ENCODE measurements around the gene GPATCH1. TPM values are rescaled to one million over a fixed set of nuclear protein-coding genes. Genes with fewer than 3 reads are reported as not detected.

Gene GPATCH1
- total and polyA plus RNA-seq, 2 of the 13 experiments (the other 11 are each of a cell fraction or from before 2014, with no cell fraction given) = 6.8 to 6.9 TPM

DNA sequence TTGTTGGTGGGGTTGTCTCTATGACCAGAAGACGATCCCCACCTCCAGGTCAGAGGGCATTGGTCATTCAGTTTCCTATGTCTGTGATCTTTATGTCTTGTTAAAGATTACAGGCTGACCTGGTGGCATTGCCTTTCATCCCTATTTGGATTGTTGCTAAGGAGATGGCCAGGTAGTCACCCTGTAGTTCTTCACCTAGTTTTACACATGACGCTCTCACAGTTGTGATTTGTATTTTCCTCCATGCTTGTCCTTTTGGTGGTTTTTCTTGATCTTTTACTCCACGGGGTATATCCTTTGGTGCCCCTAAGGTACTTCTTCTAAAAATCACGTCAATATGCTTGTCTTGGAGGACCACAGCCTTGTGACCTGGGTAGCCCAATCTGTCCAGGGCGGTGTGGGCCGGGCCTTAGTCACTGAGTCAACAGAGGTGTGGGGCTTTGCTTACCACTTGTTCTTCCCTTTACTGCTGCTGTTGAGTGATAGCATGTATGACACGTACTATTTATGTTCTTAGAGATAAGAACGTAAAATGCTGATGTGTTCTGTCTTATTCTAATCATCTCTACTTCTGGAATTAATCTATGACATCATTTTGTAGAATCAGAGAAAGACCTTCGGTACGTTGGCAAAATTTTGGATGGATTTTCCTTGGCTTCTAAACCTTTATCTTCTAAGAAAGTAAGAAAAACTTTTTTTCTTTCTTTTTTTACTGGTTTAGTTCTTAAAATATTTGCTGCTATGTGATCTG, 20.1 kb downstream of the GPATCH1 start (continued):
- no peak for TF ChIP-seq ZNF619 (CRISPR knock-in tag; IDR thresholded peaks at IDR 0.05)
- TF ChIP-seq ZFP1 (CRISPR knock-in tag; IDR thresholded peaks at IDR 0.05) = 0 out of 2 replicates have a peak, but pooled peaks have one; percentile 10
- TF ChIP-seq BORCS8-MEF2B (CRISPR knock-in tag; IDR thresholded peaks at IDR 0.05) = no peak
- no peak for TF ChIP-seq MIER2 (CRISPR knock-in tag; IDR thresholded peaks at IDR 0.05)
- TF ChIP-seq, protein P1, sequence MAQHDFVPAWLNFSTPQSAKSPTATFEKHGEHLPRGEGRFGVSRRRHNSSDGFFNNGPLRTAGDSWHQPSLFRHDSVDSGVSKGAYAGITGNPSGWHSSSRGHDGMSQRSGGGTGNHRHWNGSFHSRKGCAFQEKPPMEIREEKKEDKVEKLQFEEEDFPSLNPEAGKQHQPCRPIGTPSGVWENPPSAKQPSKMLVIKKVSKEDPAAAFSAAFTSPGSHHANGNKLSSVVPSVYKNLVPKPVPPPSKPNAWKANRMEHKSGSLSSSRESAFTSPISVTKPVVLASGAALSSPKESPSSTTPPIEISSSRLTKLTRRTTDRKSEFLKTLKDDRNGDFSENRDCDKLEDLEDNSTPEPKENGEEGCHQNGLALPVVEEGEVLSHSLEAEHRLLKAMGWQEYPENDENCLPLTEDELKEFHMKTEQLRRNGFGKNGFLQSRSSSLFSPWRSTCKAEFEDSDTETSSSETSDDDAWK (CRISPR knock-in tag; IDR thresholded peaks at IDR 0.05) = no peak
- TF ChIP-seq ARID3A (IDR thresholded peaks at IDR 0.05; ENCODE audit: low read depth, low read length) = 0 out of 2 replicates have a peak, but pooled peaks have one; percentile 1
- no peak for TF ChIP-seq SPEN (CRISPR knock-in tag; IDR thresholded peaks at IDR 0.05; ENCODE audit: low read depth)
- TF ChIP-seq ZFX (CRISPR knock-in tag; IDR thresholded peaks at IDR 0.05; ENCODE audit: low read depth) = peak; percentile 14; the same call in 1 of the 2 replicates
- TF ChIP-seq RNF2 (conservative IDR thresholded peaks at IDR 0.05; ENCODE audit: low read depth) = no peak
- TF ChIP-seq ZFP36L1 (CRISPR knock-in tag; IDR thresholded peaks at IDR 0.05) = no peak
- TF ChIP-seq NONO (IDR thresholded peaks at IDR 0.05) = no peak
- TF ChIP-seq NONO (CRISPR knock-in tag; conservative IDR thresholded peaks at IDR 0.05) = no peak
- TF ChIP-seq HDAC6 (IDR thresholded peaks at IDR 0.05; ENCODE audit: low read depth, low read length) = no peak
- TF ChIP-seq, protein P2, sequence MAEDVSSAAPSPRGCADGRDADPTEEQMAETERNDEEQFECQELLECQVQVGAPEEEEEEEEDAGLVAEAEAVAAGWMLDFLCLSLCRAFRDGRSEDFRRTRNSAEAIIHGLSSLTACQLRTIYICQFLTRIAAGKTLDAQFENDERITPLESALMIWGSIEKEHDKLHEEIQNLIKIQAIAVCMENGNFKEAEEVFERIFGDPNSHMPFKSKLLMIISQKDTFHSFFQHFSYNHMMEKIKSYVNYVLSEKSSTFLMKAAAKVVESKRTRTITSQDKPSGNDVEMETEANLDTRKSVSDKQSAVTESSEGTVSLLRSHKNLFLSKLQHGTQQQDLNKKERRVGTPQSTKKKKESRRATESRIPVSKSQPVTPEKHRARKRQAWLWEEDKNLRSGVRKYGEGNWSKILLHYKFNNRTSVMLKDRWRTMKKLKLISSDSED (CRISPR knock-in tag; IDR thresholded peaks at IDR 0.05) = no peak
- peak; percentile 44; the same call in 1 of the 2 replicates for TF ChIP-seq SALL1 (CRISPR knock-in tag; IDR thresholded peaks at IDR 0.05)
- TF ChIP-seq PBX2 (CRISPR knock-in tag; IDR thresholded peaks at IDR 0.05) = no peak
- TF ChIP-seq NKX3-1 (CRISPR knock-in tag; IDR thresholded peaks at IDR 0.05) = 0 out of 2 replicates have a peak, but pooled peaks have one; percentile 42
- TF ChIP-seq ZFP90 (CRISPR knock-in tag; IDR thresholded peaks at IDR 0.05; ENCODE audit: borderline replicate concordance) = no peak
- peak; percentile 68; the same call in 1 of the 2 replicates for TF ChIP-seq RFXAP (CRISPR knock-in tag; IDR thresholded peaks at IDR 0.05; ENCODE audit: borderline replicate concordance)
- TF ChIP-seq KDM5B (CRISPR knock-in tag; IDR thresholded peaks at IDR 0.05; ENCODE audit: borderline replicate concordance) = no peak
- TF ChIP-seq ZFYVE20 (CRISPR knock-in tag; IDR thresholded peaks at IDR 0.05; ENCODE audit: borderline replicate concordance, low read depth) = no peak
- TF ChIP-seq, protein P3, sequence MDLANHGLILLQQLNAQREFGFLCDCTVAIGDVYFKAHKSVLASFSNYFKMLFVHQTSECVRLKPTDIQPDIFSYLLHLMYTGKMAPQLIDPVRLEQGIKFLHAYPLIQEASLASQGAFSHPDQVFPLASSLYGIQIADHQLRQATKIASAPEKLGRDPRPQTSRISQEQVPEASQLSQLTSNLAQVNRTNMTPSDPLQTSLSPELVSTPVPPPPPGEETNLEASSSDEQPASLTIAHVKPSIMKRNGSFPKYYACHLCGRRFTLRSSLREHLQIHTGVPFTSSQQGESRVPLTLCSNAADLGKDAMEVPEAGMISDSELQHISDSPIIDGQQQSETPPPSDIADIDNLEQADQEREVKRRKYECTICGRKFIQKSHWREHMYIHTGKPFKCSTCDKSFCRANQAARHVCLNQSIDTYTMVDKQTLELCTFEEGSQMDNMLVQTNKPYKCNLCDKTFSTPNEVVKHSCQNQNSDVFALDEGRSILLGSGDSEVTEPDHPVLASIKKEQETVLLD (CRISPR knock-in tag; IDR thresholded peaks at IDR 0.05; ENCODE audit: low read depth) = no peak
- peak; percentile 49 for TF ChIP-seq SKI (IDR thresholded peaks at IDR 0.05; ENCODE audit: partially characterized antibody)
- no peak for TF ChIP-seq ISX (CRISPR knock-in tag; conservative IDR thresholded peaks at IDR 0.05)
